IMR-90 (cell line): Measurements from ENCODE around the gene LMO2. TPM values are rescaled to one million over a fixed set of nuclear protein-coding genes. Genes with fewer than 3 reads are reported as not detected.

ENCODE experiments used
- ATAC-seq: fragments of 200-7000 bp; cut with Tn5 transposase; 2 replicates; pipeline ENCODE4 v1.9.1; 2020; ENCODE audit warnings: low read depth, mild to moderate bottlenecking, moderate library complexity
- BruUV-seq: library from RNA; stranded (reverse); fragments of 400-500 nt; replicated peaks from 2 replicates; lab custom pipeline; 2021; lab: Mats Ljungman, UMichigan
- CTCF ChIA-PET: fragments of 300-600 bp; formaldehyde crosslinking; extraction: SDS; loops from one replicate; lab custom pipeline; 2021; ENCODE audit warnings: antibody characterized with exemption; lab: Yijun Ruan, JAX
- POLR2A ChIA-PET: fragments of 300-600 bp; sonication (Branson Sonifier 250); formaldehyde crosslinking; loops from one replicate; lab custom pipeline; 2022; ENCODE audit warnings: antibody characterized with exemption; ENCODE audit not compliant: unreplicated experiment; lab: Charles Lee
- DNase-seq: peaks from one replicate; pipeline ENCODE4 v3.0.0; 2013
- H2AFZ ChIP-seq: replicated peaks from 2 replicates; pipeline ENCODE3; 2013; ENCODE audit warnings: low read length, mild to moderate bottlenecking; ENCODE audit not compliant: poor library complexity
- H2AK5ac ChIP-seq: 2 replicates; pipeline ENCODE4 v1.6.1; 2013; ENCODE audit warnings: low read depth, low read length, inconsistent platforms
- H2AK9ac ChIP-seq: replicated peaks from 2 replicates; pipeline ENCODE3; 2013; ENCODE audit warnings: mild to moderate bottlenecking, low read depth, low read length, moderate library complexity; ENCODE audit not compliant: poor library complexity
- H2BK120ac ChIP-seq: 2 replicates; pipeline ENCODE4 v1.6.1; 2013; ENCODE audit warnings: low read depth, low read length, inconsistent platforms
- H2BK15ac ChIP-seq: 3 replicates; pipeline ENCODE4 v1.6.1; 2013; ENCODE audit warnings: low read depth, low read length, inconsistent platforms
- H2BK20ac ChIP-seq: 2 replicates; pipeline ENCODE4 v1.6.1; 2013; ENCODE audit warnings: low read depth, mild to moderate bottlenecking, inconsistent platforms, low read length, moderate library complexity
- H2BK5ac ChIP-seq: 2 replicates; pipeline ENCODE4 v1.6.1; 2013; ENCODE audit warnings: mild to moderate bottlenecking, low read depth, low read length, inconsistent platforms; ENCODE audit not compliant: poor library complexity, severe bottlenecking
- H3K14ac ChIP-seq: replicated peaks from 2 replicates; pipeline ENCODE4 v1.6.1; 2013; ENCODE audit warnings: low read depth, low read length, inconsistent platforms
- H3K18ac ChIP-seq: 2 replicates; pipeline ENCODE4 v1.6.1; 2013; ENCODE audit warnings: low read depth, low read length, control low read depth
- H3K23ac ChIP-seq: 2 replicates; pipeline ENCODE4 v1.6.1; 2013; ENCODE audit warnings: low read depth, low read length, inconsistent platforms
- H3K27ac ChIP-seq: 2 replicates; pipeline ENCODE4 v1.5.1; 2013; ENCODE audit warnings: mild to moderate bottlenecking, control low read depth, low read length; ENCODE audit not compliant: insufficient read depth
- H3K27me3 ChIP-seq: 2 replicates; pipeline ENCODE4 v1.6.1; 2013; ENCODE audit warnings: low read length; ENCODE audit not compliant: control insufficient read depth, insufficient read depth
- H3K36me3 ChIP-seq: 2 replicates; pipeline ENCODE4 v1.6.1; 2013; ENCODE audit warnings: low read length, mixed read lengths; ENCODE audit not compliant: control insufficient read depth, insufficient read depth
- H3K4ac ChIP-seq: 2 replicates; pipeline ENCODE4 v1.6.1; 2013; ENCODE audit warnings: low read depth, low read length, inconsistent platforms
- H3K4me1 ChIP-seq: 2 replicates; pipeline ENCODE4 v1.6.1; 2013; ENCODE audit warnings: low read length, mixed read lengths; ENCODE audit not compliant: control insufficient read depth, insufficient read depth
- H3K4me2 ChIP-seq: 2 replicates; pipeline ENCODE4 v1.6.1; 2013; ENCODE audit warnings: low read depth, mild to moderate bottlenecking, control low read depth, low read length, moderate library complexity
- H3K4me3 ChIP-seq: 2 replicates; pipeline ENCODE4 v1.5.1; 2013; ENCODE audit warnings: low read depth, mild to moderate bottlenecking, control low read depth, low read length, moderate library complexity; ENCODE audit not compliant: insufficient read depth
- H3K56ac ChIP-seq: 2 replicates; pipeline ENCODE4 v1.6.1; 2013; ENCODE audit warnings: low read length, inconsistent platforms; ENCODE audit not compliant: insufficient read depth; ENCODE audit errors: extremely low read depth
- H3K79me1 ChIP-seq, 2 experiments: 2 replicates each; pipeline ENCODE4 v1.6.1; 2013; ENCODE audit warnings: low read length in 2 of 2, inconsistent platforms in 1 of 2, low read depth in 1 of 2
- H3K9ac ChIP-seq: 2 replicates; pipeline ENCODE4 v1.6.1; 2013; ENCODE audit warnings: low read depth, low read length, control low read depth
- H3K9me1 ChIP-seq: 2 replicates; pipeline ENCODE4 v1.6.1; 2013; ENCODE audit warnings: low read length, inconsistent platforms; ENCODE audit not compliant: insufficient read depth
- H3K9me3 ChIP-seq: 2 replicates; pipeline ENCODE4 v1.6.1; 2013; ENCODE audit warnings: low read length; ENCODE audit not compliant: control insufficient read depth, insufficient read depth
- H4K20me1 ChIP-seq: 2 replicates; pipeline ENCODE4 v1.6.1; 2013; ENCODE audit warnings: low read length, inconsistent platforms; ENCODE audit not compliant: insufficient read depth
- H4K5ac ChIP-seq: 2 replicates; pipeline ENCODE4 v1.6.1; 2013; ENCODE audit warnings: mild to moderate bottlenecking, low read depth, low read length, control low read depth
- H4K8ac ChIP-seq, 2 experiments: 2 replicates each; pipeline ENCODE4 v1.6.1; 2013; ENCODE audit warnings: low read depth in 2 of 2, low read length in 2 of 2, control low read depth in 1 of 2, inconsistent platforms in 1 of 2
- H4K91ac ChIP-seq: 2 replicates; pipeline ENCODE4 v1.6.1; 2013; ENCODE audit warnings: low read depth, low read length, inconsistent platforms; ENCODE audit not compliant: insufficient read depth
- BHLHE40 ChIP-seq: fragments of 150-350 bp; IDR thresholded peaks from 2 replicates; pipeline ENCODE4 v1.6.1; 2016; ENCODE audit warnings: mild to moderate bottlenecking, low read depth, low read length
- CEBPB ChIP-seq: IDR thresholded peaks from 2 replicates; pipeline ENCODE4 v1.6.1; 2012; ENCODE audit warnings: low read depth, low read length, improper control_type of control experiment
- CHD1 ChIP-seq: IDR thresholded peaks from 2 replicates; pipeline ENCODE4 v1.6.1; 2012; ENCODE audit warnings: low read depth, low read length, improper control_type of control experiment
- FOS ChIP-seq: fragments of 150-350 bp; IDR thresholded peaks from 2 replicates; pipeline ENCODE4 v1.6.1; 2016; ENCODE audit warnings: low read depth, low read length
- MAFK ChIP-seq: IDR thresholded peaks from 2 replicates; pipeline ENCODE4 v1.6.1; 2012; ENCODE audit warnings: low read depth, low read length, improper control_type of control experiment
- MAZ ChIP-seq: IDR thresholded peaks from 2 replicates; pipeline ENCODE4 v1.6.1; 2012; ENCODE audit warnings: low read depth, mild to moderate bottlenecking, low read length, improper control_type of control experiment, moderate library complexity, borderline replicate concordance
- MXI1 ChIP-seq: IDR thresholded peaks from 2 replicates; pipeline ENCODE4 v1.6.1; 2012; ENCODE audit warnings: low read depth, mild to moderate bottlenecking, low read length, moderate library complexity, borderline replicate concordance
- NFE2L2 ChIP-seq: fragments of 150-350 bp; IDR thresholded peaks from 2 replicates; pipeline ENCODE4 v1.6.1; 2016; ENCODE audit warnings: low read depth, mild to moderate bottlenecking, low read length
- POLR2A ChIP-seq: IDR thresholded peaks from 2 replicates; pipeline ENCODE4 v1.6.1; 2012; ENCODE audit warnings: mild to moderate bottlenecking, low read depth, low read length
- RAD21 ChIP-seq: IDR thresholded peaks from 2 replicates; pipeline ENCODE4 v1.6.1; 2012; ENCODE audit warnings: low read length, improper control_type of control experiment
- RCOR1 ChIP-seq: IDR thresholded peaks from 2 replicates; pipeline ENCODE4 v1.6.1; 2012; ENCODE audit warnings: mild to moderate bottlenecking, low read length, improper control_type of control experiment; ENCODE audit not compliant: insufficient replicate concordance
- RFX5 ChIP-seq: IDR thresholded peaks from 2 replicates; pipeline ENCODE4 v1.8.0; 2012; ENCODE audit warnings: low read depth, mild to moderate bottlenecking, low read length, moderate library complexity
- SMC3 ChIP-seq: fragments of 150-350 bp; IDR thresholded peaks from 2 replicates; pipeline ENCODE4 v1.6.1; 2016; ENCODE audit warnings: low read depth, mild to moderate bottlenecking, antibody characterized with exemption, low read length, moderate library complexity
- WGBS, 2 experiments: methylation state at CpG; one replicate each; pipeline versions ENCODE4 v1.1.5 to v1.1.7; 2013; ENCODE audit warnings: missing lambda C conversion rate in 2 of 2; ENCODE audit not compliant: insufficient read length in 1 of 2; ENCODE audit errors: extremely low coverage in 2 of 2; 5-methylcytosine and 5-hydroxymethylcytosine counted together
- dilution Hi-C: fragments of 300-500 bp; cut with HindIII; formaldehyde crosslinking; loops from one replicate; pipeline ENCODE4 v1.14.3; 2018; ENCODE audit warnings: low sequenced_read_pairs; ENCODE audit not compliant: unreplicated experiment
- in situ Hi-C: fragments of 300-500 bp; cut with MboI; formaldehyde crosslinking; loops from 3 replicates; pipeline ENCODE4 v1.14.3; 2019; ENCODE audit warnings: low sequenced_read_pairs, inconsistent platforms, mixed read lengths
- intact Hi-C: fragments of 100-400 bp; cut with micrococcal nuclease; formaldehyde crosslinking; loops from 2 replicates; pipeline ENCODE4 v1.10.0; 2022
- polyA plus RNA-seq, 3 experiments: library from polyadenylated mRNA; depleted of rRNA; stranded (reverse); fragments of >200 nt; gene quantifications; 2 replicates each; pipeline ENCODE4 v1.2.3, GENCODE V29; 2012; ENCODE audit warnings: low replicate concordance in 1 of 3
- total RNA-seq: library from RNA; depleted of rRNA; stranded (reverse); fragments of >200 nt; gene quantifications from 2 replicates; pipeline ENCODE4 v1.2.3, GENCODE V29; 2012
- TF ChIP-seq, protein P1 (sequence below): conservative IDR thresholded peaks from 2 replicates; pipeline ENCODE4 v1.5.1; 2012; ENCODE audit warnings: mild to moderate bottlenecking, low read depth, low read length, improper control_type of control experiment
- TF ChIP-seq, protein P2 (sequence below): fragments of 150-350 bp; IDR thresholded peaks from 2 replicates; pipeline ENCODE4 v1.6.1; 2017; ENCODE audit warnings: mild to moderate bottlenecking, antibody characterized with exemption, low read length, low read depth
- TF ChIP-seq, protein P3 (sequence below): fragments of 150-350 bp; IDR thresholded peaks from 2 replicates; pipeline ENCODE4 v1.6.1; 2016; ENCODE audit warnings: low read depth, mild to moderate bottlenecking, low read length, moderate library complexity, borderline replicate concordance

The LMO2 gene
- total and polyA plus RNA-seq, 2 of the 4 experiments (the other 2 are of a cell fraction), result not detected

DNA sequence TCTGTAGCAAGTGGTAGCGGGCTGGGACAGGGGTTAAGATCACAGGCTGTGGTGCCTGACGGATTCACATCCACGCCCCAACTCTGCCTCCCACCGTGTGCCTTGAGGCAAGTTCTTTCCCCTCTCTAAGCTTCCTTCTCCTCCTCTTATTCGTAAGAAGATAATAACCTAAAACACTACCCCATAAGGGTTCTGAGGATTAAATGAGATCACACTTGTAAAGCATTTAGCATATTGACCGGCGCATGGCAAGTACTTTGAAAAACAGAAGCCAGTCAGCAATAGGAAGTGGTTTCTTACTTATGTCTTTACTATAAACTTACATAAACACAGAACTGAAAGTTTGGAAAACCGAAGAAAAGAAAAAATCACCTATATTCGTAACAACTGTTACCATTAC is 15.5 kb upstream of the LMO2 start:
- no peak overlapping the region for H3K4me2 ChIP-seq
- H3K4me1 ChIP-seq, result peaks cover 3% of the 10 kb centered on the region; the same call in 1 of the 2 replicates
- no peak overlapping the region for H2AFZ ChIP-seq
- no peak for DNase-seq
- H3K36me3 ChIP-seq, result no peaks in the 10 kb centered on the region
- no peaks in the 10 kb centered on the region for H4K20me1 ChIP-seq
- no peaks in the 10 kb centered on the region; the same call in 1 of the 2 replicates for H3K9me3 ChIP-seq
- intact Hi-C loops (no loop called here), in situ Hi-C loops (no loop called here), dilution Hi-C loops (no loop called here)
- H3K18ac ChIP-seq, result no peak overlapping the region
- no peak overlapping the region for H2AK5ac ChIP-seq
- H3K9ac ChIP-seq, result no peak overlapping the region
- H3K4me3 ChIP-seq, result no peak overlapping the region
- H2BK5ac ChIP-seq, result no peak overlapping the region
- ChIA-PET POLR2A (no interaction called here), CTCF (no interaction called here)
- H2BK15ac ChIP-seq, result no peak overlapping the region
- no peak overlapping the region for H3K23ac ChIP-seq
- no peak for ATAC-seq
- no peaks in the 10 kb centered on the region for H3K9me1 ChIP-seq
- H4K8ac ChIP-seq, result no peak overlapping the region
- no TSS peak for BruUV-seq
- TF ChIP-seq, protein P1, sequence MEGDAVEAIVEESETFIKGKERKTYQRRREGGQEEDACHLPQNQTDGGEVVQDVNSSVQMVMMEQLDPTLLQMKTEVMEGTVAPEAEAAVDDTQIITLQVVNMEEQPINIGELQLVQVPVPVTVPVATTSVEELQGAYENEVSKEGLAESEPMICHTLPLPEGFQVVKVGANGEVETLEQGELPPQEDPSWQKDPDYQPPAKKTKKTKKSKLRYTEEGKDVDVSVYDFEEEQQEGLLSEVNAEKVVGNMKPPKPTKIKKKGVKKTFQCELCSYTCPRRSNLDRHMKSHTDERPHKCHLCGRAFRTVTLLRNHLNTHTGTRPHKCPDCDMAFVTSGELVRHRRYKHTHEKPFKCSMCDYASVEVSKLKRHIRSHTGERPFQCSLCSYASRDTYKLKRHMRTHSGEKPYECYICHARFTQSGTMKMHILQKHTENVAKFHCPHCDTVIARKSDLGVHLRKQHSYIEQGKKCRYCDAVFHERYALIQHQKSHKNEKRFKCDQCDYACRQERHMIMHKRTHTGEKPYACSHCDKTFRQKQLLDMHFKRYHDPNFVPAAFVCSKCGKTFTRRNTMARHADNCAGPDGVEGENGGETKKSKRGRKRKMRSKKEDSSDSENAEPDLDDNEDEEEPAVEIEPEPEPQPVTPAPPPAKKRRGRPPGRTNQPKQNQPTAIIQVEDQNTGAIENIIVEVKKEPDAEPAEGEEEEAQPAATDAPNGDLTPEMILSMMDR, result no peak
- TF ChIP-seq CHD1, result no peak
- TF ChIP-seq RCOR1, result no peak
- no peak for TF ChIP-seq RFX5
- no peak for TF ChIP-seq SMC3
- TF ChIP-seq FOS, result no peak
- TF ChIP-seq BHLHE40, result no peak
- TF ChIP-seq CEBPB, result no peak
- TF ChIP-seq MXI1, result no peak
- TF ChIP-seq, protein P2, sequence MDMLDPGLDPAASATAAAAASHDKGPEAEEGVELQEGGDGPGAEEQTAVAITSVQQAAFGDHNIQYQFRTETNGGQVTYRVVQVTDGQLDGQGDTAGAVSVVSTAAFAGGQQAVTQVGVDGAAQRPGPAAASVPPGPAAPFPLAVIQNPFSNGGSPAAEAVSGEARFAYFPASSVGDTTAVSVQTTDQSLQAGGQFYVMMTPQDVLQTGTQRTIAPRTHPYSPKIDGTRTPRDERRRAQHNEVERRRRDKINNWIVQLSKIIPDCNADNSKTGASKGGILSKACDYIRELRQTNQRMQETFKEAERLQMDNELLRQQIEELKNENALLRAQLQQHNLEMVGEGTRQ, result no peak
- TF ChIP-seq MAFK, result no peak
- no peak for TF ChIP-seq NFE2L2
- no peak for TF ChIP-seq RAD21
- TF ChIP-seq, protein P3, sequence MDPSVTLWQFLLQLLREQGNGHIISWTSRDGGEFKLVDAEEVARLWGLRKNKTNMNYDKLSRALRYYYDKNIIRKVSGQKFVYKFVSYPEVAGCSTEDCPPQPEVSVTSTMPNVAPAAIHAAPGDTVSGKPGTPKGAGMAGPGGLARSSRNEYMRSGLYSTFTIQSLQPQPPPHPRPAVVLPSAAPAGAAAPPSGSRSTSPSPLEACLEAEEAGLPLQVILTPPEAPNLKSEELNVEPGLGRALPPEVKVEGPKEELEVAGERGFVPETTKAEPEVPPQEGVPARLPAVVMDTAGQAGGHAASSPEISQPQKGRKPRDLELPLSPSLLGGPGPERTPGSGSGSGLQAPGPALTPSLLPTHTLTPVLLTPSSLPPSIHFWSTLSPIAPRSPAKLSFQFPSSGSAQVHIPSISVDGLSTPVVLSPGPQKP, result no peak
- no peak for TF ChIP-seq POLR2A
- TF ChIP-seq MAZ, result no peak
- H2BK120ac ChIP-seq, result no peak overlapping the region
- no peaks in the 10 kb centered on the region for H3K79me1 ChIP-seq
- H4K5ac ChIP-seq, result no peak overlapping the region
- H4K91ac ChIP-seq, result no peak overlapping the region
- no peak overlapping the region for H2AK9ac ChIP-seq
- H3K56ac ChIP-seq, result no peak overlapping the region
- no peak overlapping the region for H2BK20ac ChIP-seq
- no peak overlapping the region for H3K4ac ChIP-seq
- H3K27me3 ChIP-seq, result peaks cover 21% of the 10 kb centered on the region
- no CpG with 5 or more reads among the region's 9 CpGs for WGBS, 2 experiments
- H3K27ac ChIP-seq, result no peak overlapping the region
- no peak overlapping the region for H3K14ac ChIP-seq
